Measurements from ENCODE around the gene ZNF516.

ZNF516 gene

DNA sequence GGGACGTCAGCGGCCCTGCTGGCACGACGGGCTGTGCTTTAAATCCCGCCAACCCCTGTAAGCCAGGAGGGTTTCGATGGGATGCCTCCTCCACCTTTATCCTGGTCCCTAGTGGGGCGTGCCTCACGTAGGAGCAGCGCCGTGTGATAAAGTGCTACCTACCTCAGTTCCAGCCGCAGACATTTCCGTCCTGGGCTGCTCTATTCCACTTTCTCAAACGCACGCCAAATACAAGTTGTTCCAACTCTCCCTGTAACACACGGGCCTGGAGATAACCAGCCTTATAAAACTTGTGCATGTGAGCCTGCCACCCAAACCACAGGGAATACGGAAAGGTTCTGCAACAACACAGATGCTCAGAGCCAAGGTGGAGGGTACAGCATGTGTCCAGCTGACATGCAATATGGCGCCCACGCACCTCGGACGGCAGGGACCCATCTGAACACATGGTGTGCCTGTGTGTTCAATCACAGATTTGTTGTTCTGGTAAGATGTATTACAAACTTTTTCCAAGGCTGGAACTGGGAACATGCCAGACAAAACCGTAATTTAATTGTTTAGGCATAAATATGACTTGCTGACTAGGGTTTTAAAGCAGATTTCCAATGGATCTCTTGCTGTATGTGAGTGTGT lies 47.7 kb downstream of the ZNF516 start:
- TF ChIP-seq, protein P1, sequence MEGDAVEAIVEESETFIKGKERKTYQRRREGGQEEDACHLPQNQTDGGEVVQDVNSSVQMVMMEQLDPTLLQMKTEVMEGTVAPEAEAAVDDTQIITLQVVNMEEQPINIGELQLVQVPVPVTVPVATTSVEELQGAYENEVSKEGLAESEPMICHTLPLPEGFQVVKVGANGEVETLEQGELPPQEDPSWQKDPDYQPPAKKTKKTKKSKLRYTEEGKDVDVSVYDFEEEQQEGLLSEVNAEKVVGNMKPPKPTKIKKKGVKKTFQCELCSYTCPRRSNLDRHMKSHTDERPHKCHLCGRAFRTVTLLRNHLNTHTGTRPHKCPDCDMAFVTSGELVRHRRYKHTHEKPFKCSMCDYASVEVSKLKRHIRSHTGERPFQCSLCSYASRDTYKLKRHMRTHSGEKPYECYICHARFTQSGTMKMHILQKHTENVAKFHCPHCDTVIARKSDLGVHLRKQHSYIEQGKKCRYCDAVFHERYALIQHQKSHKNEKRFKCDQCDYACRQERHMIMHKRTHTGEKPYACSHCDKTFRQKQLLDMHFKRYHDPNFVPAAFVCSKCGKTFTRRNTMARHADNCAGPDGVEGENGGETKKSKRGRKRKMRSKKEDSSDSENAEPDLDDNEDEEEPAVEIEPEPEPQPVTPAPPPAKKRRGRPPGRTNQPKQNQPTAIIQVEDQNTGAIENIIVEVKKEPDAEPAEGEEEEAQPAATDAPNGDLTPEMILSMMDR (IDR thresholded peaks at IDR 0.05; ENCODE audit: extremely low read depth, insufficient read depth, missing control alignments): no peak
- no peak for DNase-seq (ENCODE audit: low spot score)
- in situ Hi-C loops (cut with MboI; ENCODE audit: low pct_unique_long_range_greater_than_20kb, low sequenced_read_pairs, unreplicated experiment): no loop called here

GRCh38 chr18:76446321-76447257 lies 48.5 kb downstream of the ZNF516 start:
- DNase-seq (ENCODE audit: low spot score): no peak
- in situ Hi-C loops (cut with MboI; ENCODE audit: low pct_unique_long_range_greater_than_20kb, low sequenced_read_pairs, unreplicated experiment): no loop called here
- TF ChIP-seq, protein P1 (IDR thresholded peaks at IDR 0.05; ENCODE audit: extremely low read depth, insufficient read depth, missing control alignments): no peak

DNA sequence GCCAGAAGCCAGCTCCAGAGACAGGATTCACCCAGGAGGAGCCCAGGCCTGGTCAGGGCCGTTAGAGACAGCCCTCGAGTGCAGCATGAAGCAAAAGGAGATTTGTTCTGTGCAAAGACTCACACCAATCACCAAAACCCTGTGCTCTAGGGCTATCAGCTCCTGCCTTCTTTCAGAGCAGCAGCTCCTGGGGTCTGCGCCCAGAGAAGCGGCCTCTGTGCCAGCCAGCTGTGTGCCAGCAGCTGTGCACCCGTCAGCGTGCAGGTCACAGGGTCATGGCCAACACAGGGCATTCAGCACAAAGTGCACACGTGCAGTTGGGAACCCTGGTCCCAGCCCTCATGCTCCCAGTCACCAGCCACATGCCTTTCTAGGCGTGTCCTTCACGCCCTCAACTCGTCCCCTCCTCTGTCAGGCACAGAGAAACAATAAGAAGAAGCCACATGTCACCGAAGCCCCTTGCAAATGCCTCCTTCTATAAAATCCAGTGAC lies 49.3 kb downstream of the ZNF516 start:
- no peak for DNase-seq (ENCODE audit: low spot score)
- in situ Hi-C loops (cut with MboI; ENCODE audit: low pct_unique_long_range_greater_than_20kb, low sequenced_read_pairs, unreplicated experiment): no loop called here
- TF ChIP-seq, protein P1 (IDR thresholded peaks at IDR 0.05; ENCODE audit: extremely low read depth, insufficient read depth, missing control alignments): no peak

- DNase-seq (ENCODE audit: low spot score): no peak
- TF ChIP-seq, protein P1 (IDR thresholded peaks at IDR 0.05; ENCODE audit: extremely low read depth, insufficient read depth, missing control alignments): no peak
- in situ Hi-C loops (cut with MboI; ENCODE audit: low pct_unique_long_range_greater_than_20kb, low sequenced_read_pairs, unreplicated experiment): no loop called here
These were observed 49.8 kb downstream of the ZNF516 start for GRCh38 chr18:76445275-76445674.

- TF ChIP-seq, protein P1 (IDR thresholded peaks at IDR 0.05; ENCODE audit: extremely low read depth, insufficient read depth, missing control alignments): no peak
- in situ Hi-C loops (cut with MboI; ENCODE audit: low pct_unique_long_range_greater_than_20kb, low sequenced_read_pairs, unreplicated experiment): no loop called here
These were observed 50.5 kb downstream of the ZNF516 start for GRCh38 chr18:76444446-76445105.

More at GRCh38 chr18:76444446-76445105, 50.5 kb downstream of the ZNF516 start:
- DNase-seq (ENCODE audit: low spot score): no peak

Data from GM13977 (cell line).